IMR-90 (cell line): ENCODE data around the gene NUP98.

Experiments
- CTCF ChIP-seq: conservative IDR thresholded peaks from 2 replicates; pipeline ENCODE4 v1.5.1; 2012; ENCODE audit warnings: mild to moderate bottlenecking, low read depth, low read length, improper control_type of control experiment
- FOS ChIP-seq: fragments of 150-350 bp; IDR thresholded peaks from 2 replicates; pipeline ENCODE4 v1.6.1; 2016; ENCODE audit warnings: low read depth, low read length
- MXI1 ChIP-seq: IDR thresholded peaks from 2 replicates; pipeline ENCODE4 v1.6.1; 2012; ENCODE audit warnings: low read depth, mild to moderate bottlenecking, low read length, moderate library complexity, borderline replicate concordance
- POLR2A ChIP-seq: IDR thresholded peaks from 2 replicates; pipeline ENCODE4 v1.6.1; 2012; ENCODE audit warnings: mild to moderate bottlenecking, low read depth, low read length
- RAD21 ChIP-seq: IDR thresholded peaks from 2 replicates; pipeline ENCODE4 v1.6.1; 2012; ENCODE audit warnings: low read length, improper control_type of control experiment
- USF2 ChIP-seq: fragments of 150-350 bp; IDR thresholded peaks from 2 replicates; pipeline ENCODE4 v1.6.1; 2017; ENCODE audit warnings: mild to moderate bottlenecking, antibody characterized with exemption, low read length, low read depth

GRCh38 chr11:3817181-3817800 lies 19.9 kb upstream of the NUP98 start:
- no peak for TF ChIP-seq POLR2A
- TF ChIP-seq CTCF = no peak
- TF ChIP-seq USF2 = no peak
- TF ChIP-seq RAD21 = no peak
- no peak for TF ChIP-seq FOS
- no peak for TF ChIP-seq MXI1
